Hepatocyte (in vitro differentiated cells): Measurements from ENCODE around the gene NR2F1-AS1.

Source experiments
- EZH2phosphoT487 ChIP-seq: fragments of 200-600 bp; sonication (generic); IDR thresholded peaks from one replicate; pipeline ENCODE4 v1.6.1; 2018; ENCODE audit warnings: antibody characterized with exemption, mild to moderate bottlenecking, low read depth, moderate library complexity; ENCODE audit not compliant: unreplicated experiment, severe bottlenecking
- TF ChIP-seq, protein P1 (sequence below): fragments of 200-600 bp; sonication (generic); IDR thresholded peaks from 2 replicates; pipeline ENCODE4 v1.5.1; 2016; ENCODE audit warnings: antibody characterized with exemption, mild to moderate bottlenecking; ENCODE audit not compliant: poor library complexity

- TF ChIP-seq EZH2phosphoT487 = no peak
- TF ChIP-seq, protein P1, sequence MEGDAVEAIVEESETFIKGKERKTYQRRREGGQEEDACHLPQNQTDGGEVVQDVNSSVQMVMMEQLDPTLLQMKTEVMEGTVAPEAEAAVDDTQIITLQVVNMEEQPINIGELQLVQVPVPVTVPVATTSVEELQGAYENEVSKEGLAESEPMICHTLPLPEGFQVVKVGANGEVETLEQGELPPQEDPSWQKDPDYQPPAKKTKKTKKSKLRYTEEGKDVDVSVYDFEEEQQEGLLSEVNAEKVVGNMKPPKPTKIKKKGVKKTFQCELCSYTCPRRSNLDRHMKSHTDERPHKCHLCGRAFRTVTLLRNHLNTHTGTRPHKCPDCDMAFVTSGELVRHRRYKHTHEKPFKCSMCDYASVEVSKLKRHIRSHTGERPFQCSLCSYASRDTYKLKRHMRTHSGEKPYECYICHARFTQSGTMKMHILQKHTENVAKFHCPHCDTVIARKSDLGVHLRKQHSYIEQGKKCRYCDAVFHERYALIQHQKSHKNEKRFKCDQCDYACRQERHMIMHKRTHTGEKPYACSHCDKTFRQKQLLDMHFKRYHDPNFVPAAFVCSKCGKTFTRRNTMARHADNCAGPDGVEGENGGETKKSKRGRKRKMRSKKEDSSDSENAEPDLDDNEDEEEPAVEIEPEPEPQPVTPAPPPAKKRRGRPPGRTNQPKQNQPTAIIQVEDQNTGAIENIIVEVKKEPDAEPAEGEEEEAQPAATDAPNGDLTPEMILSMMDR = no peak
These were observed 15.9 kb upstream of the NR2F1-AS1 start for GRCh38 chr5:93596676-93597490.
